WI38 (cell line): Measurements from ENCODE around the gene CADM2.

ENCODE experiments used
- H3K4me3 ChIP-seq: 2 replicates; pipeline ENCODE4 v1.5.1; 2011; ENCODE audit warnings: low read depth, mild to moderate bottlenecking, control low read depth, low read length
- TF ChIP-seq, protein P1 (sequence below): IDR thresholded peaks from 2 replicates; pipeline ENCODE4 v1.5.1; 2012; ENCODE audit warnings: low read depth, mild to moderate bottlenecking, control low read depth, low read length

CADM2 gene

DNA sequence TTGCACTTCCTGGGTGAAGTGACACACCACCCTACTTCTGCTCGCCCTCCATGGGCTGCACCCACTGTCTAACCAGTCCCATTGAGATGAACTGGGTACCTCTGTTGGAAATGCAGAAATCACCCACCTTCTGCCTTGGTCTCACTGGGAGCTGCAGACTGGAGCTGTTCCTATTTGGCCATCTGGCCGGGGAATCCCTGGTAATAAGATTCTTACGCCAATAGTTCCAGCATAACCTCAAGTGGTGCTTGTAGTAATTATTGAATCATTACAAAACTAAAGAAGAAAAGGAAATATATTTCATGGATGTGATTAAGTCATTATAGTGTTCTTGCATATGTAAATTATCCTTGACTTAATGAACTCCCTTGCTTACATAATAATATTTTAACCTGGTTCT, 841.9 kb downstream of the CADM2 start:
- TF ChIP-seq, protein P1, sequence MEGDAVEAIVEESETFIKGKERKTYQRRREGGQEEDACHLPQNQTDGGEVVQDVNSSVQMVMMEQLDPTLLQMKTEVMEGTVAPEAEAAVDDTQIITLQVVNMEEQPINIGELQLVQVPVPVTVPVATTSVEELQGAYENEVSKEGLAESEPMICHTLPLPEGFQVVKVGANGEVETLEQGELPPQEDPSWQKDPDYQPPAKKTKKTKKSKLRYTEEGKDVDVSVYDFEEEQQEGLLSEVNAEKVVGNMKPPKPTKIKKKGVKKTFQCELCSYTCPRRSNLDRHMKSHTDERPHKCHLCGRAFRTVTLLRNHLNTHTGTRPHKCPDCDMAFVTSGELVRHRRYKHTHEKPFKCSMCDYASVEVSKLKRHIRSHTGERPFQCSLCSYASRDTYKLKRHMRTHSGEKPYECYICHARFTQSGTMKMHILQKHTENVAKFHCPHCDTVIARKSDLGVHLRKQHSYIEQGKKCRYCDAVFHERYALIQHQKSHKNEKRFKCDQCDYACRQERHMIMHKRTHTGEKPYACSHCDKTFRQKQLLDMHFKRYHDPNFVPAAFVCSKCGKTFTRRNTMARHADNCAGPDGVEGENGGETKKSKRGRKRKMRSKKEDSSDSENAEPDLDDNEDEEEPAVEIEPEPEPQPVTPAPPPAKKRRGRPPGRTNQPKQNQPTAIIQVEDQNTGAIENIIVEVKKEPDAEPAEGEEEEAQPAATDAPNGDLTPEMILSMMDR: no peak
- H3K4me3 ChIP-seq: no peak overlapping the region

DNA sequence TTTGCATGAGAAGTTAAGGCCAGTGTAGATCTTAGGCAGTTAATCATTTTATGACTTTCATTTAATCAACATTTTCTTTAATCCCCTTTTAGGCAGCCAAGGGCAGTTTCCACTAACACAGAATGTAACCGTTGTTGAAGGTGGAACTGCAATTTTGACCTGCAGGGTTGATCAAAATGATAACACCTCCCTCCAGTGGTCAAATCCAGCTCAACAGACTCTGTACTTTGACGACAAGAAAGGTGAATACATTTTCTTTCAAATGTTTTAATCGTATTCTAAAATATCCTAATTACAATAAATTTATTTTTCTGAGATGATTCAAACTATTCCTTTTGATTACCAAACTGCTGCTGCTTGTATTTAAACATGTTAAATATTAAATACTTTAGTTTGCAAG, 843.2 kb downstream of the CADM2 start:
- H3K4me3 ChIP-seq: no peak overlapping the region
- TF ChIP-seq, protein P1: no peak

DNA sequence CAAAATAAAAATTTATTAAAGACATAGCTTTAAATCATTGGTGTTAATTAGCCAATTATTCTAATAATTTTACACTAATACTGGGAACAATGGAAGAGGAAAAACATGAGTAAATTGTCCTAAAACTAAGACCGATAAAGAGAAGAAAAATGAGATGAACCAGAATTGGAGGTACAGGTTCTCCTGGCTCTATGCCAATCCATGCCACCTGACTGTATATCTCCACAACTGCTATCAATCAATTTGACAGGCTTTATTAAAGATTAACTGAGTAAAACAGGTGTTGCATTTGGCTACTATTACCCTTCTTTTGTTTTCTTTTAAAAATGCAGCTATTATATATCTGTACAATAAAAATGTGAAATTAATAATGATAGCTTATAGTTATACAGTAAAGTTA, 850.0 kb downstream of the CADM2 start:
- TF ChIP-seq, protein P1: no peak
- H3K4me3 ChIP-seq: no peak overlapping the region

DNA sequence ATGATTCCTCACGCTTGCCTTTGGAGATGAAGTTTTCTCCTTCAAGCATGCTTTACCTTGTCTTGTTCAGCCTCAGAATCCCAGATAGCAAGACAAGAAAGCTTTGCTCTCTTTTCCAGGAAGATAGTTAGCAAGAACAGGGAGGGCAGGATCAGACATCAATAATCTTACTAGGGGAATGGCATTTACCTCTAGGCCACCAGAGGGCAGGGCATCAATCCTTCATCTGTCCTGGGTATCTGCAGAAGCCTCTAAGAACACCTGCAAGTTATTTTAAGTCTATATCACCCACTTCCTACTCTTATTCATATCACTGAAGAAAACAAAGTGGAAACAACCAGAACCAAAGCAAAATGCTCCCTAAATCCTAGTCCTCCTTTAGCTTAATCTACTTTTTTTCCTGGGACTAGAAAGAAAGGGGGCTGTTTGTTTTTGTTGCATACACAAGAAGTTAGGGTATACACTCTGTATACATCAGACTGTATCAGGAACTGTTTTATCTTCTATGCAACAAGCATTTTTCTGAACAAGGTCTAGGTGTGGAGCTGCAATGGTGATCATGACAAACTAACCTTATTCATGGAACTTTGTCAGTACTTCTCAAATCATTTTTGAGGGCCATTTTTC, 862.5 kb downstream of the CADM2 start:
- TF ChIP-seq, protein P1: no peak
- no peak overlapping the region for H3K4me3 ChIP-seq

DNA sequence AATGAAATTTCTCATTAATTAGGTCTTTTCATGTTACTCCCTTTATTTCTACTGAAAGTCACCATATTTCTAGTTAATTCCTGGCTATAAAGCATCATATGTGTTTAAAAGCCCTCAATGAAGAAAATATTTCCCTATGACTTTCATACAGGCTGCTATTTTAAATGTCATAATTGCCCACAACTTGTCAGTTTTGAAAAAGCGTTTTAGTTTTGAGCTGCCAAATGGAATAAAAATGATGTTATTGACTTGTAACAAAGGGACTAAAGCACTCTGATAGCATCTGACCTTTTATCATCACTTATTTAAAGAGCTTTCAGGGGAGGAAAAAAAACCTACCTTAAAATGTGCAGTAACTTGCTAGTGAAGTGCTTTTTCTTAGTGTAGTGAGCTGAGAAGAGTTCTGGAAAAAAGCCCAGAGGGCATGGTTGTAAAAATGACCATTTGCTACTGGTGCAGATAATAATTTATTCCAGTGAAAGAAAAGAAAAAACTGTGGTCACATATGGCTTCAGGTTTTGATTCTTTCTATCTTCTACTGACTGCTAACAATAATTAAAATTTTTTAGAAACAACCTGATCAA, 877.2 kb downstream of the CADM2 start:
- TF ChIP-seq, protein P1: no peak
- H3K4me3 ChIP-seq: no peak overlapping the region

DNA sequence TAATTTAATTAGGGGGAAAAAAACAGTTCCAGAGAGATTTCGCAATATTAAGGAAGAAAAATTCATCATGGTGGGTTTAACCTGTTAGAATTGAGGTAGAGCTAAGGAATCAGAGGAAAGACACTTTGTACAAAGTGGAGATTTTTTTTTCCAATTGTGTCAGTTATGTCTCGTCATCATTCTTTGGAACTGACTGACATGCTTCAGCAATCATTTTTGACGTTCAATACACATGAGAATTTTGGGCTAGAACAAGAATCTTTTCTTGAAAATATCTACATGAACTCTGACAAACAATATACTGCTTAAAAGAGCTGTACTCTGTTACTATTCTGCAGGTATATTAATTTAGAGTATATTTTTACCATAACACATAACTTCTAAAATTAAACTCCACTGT, 878.6 kb downstream of the CADM2 start:
- TF ChIP-seq, protein P1: no peak

DNA sequence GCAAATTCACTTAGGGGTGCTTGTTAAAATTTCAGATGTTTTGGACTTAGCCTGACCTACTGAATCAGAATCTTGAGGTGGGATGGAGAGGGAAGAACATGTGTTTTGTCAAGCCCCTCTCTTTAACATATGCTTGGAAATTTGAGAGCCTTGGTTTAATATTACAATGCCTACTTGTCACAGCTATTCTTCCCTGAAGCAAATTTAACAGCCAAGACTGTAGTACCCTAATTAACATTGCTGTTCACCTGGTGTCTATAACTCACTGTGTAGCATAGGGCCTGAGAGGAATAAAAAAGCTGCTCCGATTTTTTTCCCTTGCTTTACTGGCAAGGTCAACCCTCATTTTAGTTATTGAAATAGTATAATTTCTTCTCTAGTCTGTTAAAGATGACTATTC, 880.1 kb downstream of the CADM2 start:
- TF ChIP-seq, protein P1: no peak
- no peak overlapping the region for H3K4me3 ChIP-seq

More for the DNA sequence above, 878.6 kb downstream of the CADM2 start:
- H3K4me3 ChIP-seq: no peak overlapping the region
